CD4-positive, alpha-beta T cell treated with Interleukin-15 for 4 hours (primary cell): Measurements from ENCODE around the gene TMIGD3.
A peak's percentile ranks its signal among the peaks of the same experiment; 100 is the strongest.

Experiments used
- DNase-seq: peaks from one replicate; pipeline ENCODE4 v3.0.0-alpha.2; 2020; ENCODE audit warnings: low spot score

The TMIGD3 gene

DNA sequence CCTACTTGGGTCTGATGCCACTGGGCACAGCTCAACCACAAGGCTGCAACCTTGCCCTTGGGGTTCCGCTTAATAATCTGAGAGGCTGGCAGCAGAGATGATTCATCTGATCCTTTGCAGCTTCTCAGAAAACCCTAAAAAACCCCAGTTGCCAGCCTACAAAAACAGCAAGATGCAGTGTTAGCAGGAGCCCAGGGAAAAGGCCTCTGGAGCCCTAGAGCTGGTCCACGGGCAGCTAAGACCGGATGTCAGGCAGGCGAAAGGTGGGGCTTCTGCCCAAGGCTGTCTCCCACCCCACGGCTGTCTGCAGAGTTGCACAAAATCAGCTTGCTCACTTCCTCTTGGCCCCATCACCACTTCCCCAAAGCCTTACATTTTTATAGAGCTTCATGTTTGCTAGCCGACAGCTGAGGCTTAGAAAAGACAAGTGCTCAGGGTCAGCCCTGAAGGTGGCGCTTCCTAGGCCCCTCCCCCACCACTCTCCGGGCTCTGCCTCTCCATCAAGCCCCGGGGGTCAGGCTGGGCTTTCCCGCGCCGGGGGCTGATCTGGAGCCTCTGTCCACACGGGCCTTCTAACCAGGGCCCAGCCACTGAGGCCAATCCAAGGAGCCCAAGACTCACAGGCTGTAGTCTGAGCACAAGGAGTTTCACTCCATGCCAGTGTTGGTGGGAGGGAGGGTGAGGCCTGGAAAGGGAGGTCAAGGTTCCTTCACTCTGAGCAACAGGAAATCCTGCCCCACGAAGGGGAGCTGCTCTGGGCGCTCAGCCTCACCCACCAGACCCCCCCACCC is 4.2 kb upstream of the TMIGD3 start:
- peak; percentile 92 for DNase-seq

DNA sequence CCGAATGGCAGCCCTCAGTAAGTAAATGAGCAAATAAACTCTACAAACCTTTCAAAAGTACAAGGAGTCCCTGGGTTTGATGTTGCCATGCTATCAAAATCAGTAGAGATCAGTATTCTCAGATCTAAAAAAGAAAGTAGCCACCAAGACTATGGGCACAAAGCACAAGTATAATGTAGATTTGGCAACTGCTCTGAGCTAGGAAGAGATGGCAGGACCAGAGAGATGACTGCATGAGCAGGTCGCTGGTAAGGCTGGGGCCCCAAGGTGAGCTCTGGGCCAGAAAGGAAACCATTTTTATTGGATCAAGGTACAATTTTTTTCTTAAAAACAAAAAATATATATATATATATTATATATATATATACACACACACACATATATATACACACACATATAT is 3.1 kb upstream of the TMIGD3 start:
- DNase-seq = no peak

DNA sequence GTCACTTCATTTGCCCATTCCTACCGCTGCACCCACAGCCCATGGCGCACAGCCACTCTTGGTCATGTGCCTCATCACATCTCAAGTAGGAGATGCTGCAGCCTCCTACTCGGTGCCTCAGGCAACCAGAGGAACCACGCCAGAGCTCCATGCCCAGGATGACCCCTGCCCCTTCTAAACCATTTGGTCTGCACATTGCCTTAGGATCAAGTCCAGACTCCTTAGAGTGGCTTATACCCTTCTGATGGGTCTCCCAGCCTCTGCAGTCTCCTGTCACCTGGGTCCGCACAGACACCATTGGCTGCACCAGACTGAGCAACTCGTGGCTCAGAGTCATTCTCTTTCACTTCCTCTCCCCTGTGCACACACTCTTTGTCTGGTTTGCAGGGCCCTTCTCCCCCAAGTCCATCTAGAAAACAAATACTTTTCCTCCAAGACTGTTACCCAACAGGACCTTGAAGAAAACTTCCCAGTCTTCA is 2.2 kb upstream of the TMIGD3 start:
- no peak for DNase-seq

DNA sequence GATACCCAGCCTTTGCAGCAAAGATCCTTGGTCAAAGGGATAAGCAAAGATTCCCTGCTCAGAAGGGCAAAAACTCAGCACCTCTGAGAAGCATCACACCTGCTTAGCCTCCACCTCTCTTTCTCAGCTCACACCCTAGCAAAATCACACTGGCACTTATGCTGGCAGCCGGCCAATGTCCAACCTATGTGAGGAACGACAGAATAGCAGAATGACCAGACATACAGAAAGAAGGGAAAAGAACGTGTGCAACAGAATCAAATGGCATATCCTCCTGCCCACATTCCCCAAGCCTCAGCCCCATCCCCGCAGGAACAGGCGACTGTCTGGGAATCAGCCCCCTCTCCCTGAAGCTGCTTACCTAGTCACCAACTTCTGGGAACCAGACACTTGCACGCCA is 664 bp upstream of the TMIGD3 start:
- DNase-seq = no peak

DNA sequence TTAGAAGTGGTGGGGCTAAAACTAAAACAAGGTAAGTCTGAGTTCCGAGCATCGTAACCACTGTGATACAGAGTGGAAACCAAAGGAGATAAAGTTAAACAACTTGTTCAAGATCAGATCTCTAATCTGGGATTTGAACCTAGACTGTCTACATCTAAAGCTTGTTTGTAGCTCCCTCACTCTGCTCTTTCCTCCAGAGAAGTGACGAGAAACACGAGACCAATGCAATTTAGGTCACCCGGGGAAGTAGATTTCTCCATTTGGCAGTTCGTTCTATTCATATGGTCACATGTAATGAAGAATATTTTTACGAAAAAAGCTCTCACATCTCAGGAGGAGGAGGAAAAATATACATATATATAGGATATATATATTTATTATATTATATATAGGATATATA is 1.8 kb downstream of the TMIGD3 start:
- DNase-seq = no peak

DNA sequence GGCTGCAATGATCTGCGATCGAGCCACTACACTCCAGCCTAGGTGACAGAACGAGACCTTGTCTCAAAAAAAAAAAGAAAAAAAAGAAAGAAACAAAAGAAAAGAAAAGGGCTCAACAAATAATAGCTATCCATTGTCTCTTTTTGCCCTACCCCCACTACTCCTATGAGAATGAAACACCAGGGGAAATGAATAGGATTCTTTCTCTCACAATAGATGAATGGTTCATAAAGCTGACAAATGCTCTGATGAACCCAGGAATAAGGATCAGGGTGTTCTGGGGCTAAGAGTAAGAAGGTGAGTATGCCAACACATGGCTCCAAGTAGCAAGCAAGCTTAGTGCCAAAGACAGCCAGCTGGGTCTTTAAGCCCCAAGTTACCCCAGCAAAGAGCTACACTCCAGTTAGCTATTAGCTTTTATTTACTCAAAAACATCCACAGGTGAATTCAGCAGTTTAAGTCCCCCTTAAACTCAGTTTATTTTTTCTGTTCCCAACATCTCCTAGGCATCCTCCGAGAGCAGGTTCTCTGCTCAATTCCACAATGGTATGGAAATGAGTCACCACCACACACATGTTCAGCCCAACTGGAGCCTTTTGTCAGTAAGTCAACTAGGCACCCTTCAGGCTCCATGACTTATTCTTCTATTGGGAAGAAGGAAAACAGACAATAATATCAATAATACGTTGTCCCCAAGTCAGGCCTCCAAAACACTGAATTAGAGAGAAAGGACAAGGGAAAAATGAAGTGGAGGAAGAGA is 4.2 kb downstream of the TMIGD3 start:
- DNase-seq = no peak

DNA sequence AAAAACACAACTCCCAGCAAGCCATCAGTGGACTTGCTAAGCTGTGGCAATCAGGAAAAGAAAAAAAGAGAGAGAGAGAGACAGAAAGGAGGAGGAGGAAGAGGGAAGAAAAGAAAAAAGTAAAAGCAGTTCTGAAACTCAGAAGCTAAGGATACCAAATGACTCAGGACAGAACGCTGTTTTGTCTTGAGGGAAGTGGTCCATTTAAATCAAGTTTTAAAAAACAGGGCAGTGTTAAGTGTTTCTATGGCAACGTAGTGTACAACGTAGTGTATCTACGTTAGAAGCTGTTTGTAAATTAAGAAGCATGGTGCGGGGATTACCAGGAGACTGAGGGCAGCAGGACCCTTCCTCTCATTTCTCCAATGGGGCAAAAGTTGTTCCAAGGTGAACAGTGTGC is 5.8 kb downstream of the TMIGD3 start:
- no peak for DNase-seq

DNA sequence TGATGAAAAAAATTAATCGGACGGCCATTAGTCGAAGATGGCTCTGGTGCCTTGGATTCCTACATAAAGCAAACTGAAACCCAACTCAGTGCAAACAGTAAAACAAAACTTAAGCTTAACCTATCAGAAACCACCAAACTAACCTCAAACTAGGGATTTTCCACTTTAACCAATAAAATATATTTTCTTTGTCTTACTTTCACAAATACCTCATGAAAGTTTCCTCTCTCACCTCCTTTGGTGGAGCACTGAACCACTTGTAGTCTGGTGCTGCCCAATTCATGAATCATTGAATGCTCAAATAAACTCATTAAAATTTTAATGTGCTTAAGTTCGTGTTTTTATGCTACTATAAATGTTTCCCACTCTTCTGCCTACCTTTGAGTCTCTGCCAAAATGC is 7.0 kb downstream of the TMIGD3 start:
- DNase-seq = no peak

DNA sequence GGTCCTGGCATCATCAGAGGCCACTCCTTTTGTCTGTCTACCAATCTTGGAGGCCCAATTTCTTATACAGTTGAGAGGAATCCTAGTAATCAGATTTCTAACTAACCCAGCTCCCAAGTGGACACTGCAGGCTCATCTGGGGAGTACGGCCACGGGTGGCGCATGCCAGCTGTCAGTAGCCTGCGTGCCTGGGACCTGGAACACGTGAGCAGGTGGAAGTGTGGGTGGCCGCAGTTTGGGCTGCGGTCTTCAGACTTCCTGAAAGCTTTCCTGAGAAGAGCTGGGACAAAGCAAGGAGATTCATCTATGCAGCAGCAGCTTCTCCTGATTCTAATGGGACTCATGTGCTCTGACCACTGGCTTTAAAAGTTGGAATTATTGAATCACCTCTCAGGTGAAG is 12.4 kb downstream of the TMIGD3 start:
- DNase-seq = no peak

DNA sequence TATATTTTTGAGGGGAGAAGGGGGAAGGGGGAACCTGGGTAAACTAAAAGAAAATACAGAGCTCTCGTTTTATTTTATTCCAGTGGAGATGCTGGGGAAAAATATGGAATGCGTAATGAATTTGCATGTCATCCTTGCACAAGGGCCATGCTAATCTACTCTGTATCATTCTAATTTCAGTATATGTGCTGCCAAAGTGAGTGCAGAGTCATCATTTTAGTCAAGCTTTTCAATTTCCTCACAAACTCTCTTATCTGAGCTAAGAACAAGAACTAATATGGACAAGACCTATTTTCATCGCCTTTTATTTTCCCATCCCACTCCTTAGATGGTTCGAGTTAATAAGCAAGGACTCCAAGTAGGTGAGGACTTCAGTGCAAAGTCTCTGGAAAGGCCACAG is 13.2 kb downstream of the TMIGD3 start:
- DNase-seq = no peak

DNA sequence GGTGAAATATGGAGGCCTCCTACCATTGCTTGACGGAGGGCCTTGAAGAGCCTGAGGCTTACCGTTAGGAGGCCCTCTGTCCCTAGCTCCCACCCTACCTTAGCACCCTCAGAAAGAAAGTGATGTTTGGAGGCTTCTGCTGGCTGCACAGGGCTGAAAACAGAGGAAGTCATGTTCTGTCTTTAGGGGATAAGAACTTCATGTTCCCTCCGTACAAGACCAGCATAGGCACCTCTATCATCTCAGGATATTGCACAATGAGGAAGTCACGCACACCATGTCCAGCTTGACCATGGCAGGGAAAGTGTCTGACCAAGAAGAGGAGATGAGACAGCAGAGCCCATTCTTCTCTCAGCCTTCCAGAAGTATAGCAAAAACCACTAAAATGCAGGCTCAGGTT is 13.8 kb downstream of the TMIGD3 start:
- DNase-seq = no peak

DNA sequence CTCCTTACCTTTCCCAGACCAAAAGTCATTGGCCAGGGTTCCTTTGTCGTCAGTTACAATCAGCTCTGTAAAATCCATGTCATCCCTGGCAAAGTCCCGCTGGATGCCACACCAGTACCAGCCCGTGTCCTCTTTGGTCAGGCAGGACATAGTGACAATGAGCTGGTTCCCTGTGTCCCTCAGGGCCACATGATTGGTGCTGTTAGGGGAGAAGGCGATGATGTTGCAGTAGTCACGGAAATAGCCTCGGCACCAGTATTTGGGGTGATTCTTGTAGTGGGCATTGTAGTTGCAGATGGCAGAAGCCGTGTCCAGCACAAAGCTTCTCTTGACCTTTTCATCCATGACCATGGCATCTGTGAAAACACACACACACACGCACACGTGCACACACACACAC is 14.8 kb downstream of the TMIGD3 start:
- DNase-seq = no peak

DNA sequence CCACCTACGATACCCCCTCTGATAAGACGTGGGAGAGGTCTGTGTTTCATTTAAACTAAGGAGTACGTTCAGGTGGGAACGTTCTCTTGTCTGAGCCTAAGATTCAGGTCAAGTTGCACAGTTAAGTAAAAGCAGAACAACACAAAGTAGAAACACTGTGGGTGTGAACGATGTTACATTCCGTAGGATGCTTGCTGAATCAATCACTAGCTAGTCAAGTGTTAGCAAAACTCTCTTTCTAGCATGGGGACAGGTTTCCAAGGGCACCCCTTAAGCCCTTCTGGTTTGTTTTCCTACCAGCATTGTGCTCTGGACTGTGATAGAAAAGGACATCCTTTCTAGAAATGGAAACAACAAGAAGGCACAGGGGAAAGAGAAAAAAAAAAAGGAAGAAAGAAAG is 16.3 kb downstream of the TMIGD3 start:
- no peak for DNase-seq

DNA sequence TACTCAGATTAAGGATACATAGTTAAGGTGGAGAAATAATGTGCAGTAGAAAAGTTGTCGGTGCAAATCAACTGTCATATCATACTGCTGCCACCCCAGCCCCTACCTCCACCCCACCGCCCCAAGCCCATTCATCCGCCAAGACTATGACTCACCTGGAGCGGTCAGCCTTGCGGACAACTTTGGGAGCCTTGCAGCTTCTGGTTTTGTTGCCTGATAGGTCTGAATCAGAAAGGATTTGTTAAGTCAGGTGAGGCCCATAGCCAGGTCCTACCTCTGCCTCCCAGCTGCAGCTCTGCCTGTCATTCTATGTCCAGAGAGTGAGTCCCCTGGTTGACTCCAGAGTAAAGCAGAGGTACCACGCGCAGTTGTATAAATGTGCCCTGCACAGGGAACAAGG is 17.0 kb downstream of the TMIGD3 start:
- no peak for DNase-seq

DNA sequence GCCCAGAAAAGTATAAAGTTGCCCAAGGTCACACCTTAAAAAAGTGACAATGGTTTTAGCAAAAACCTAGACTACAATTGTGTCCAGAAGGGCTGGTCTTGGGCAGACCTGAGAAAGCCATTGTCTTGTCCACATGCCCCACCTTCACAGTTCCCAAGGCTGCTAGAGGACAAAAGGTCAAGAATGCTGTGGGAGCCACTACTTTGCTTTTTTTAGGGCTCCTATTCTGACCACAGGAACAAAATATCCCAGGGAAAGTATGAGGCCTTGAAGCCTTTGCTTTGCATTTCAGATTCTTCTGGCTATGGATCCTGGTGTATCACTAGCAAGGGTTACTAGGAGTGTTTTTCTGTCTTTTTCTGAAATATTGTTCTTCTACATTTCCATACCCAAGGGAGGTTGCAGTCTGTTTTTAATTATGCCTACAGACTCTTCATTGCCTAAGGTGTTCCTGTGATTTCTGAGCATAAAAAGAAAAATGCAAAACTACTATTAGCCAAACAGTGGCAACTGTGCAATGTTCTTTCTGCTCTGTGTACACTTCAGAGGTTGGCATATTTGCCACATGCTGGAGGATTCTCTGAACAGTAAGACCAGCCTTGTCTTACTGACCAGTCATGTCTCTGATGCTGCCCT is 18.9 kb downstream of the TMIGD3 start:
- no peak for DNase-seq

DNA sequence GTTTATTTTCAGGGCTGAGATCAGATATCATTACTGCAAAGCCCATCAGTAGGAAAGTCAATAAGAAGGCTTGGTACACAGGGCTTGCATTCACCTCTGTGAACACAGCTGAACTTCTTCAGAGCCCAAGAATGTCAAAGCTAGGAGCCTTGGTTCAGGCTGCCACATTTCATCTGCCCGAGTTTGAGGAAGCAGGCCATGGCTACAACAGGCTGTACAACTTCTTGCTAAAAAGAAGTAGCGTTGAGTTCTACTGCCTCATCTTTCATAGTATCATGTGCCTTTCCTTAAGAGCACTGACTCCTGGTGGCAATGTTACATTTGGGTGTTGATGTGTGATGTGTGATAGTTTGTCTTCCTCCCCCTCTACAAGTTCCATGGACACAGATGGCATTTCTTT is 19.6 kb downstream of the TMIGD3 start:
- DNase-seq = no peak

DNA sequence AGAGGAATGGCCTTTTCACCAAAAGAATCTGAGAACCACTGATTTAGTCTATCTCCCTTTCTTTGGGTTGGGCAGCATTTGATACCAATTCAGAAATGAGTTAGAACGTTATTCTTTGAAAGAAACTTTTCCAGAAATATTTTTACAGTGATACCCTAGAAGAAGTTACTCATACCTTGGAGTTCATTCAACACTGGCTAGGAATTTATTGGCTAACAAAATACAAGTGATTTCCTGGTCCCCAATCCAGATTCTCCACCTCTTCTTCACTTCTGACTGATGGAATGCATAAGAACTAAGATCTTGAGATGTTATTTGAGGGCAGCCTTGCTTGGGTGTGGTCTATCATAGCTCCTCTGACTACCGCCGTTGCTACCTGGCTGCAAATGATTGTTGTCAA is 20.3 kb downstream of the TMIGD3 start:
- DNase-seq = no peak

DNA sequence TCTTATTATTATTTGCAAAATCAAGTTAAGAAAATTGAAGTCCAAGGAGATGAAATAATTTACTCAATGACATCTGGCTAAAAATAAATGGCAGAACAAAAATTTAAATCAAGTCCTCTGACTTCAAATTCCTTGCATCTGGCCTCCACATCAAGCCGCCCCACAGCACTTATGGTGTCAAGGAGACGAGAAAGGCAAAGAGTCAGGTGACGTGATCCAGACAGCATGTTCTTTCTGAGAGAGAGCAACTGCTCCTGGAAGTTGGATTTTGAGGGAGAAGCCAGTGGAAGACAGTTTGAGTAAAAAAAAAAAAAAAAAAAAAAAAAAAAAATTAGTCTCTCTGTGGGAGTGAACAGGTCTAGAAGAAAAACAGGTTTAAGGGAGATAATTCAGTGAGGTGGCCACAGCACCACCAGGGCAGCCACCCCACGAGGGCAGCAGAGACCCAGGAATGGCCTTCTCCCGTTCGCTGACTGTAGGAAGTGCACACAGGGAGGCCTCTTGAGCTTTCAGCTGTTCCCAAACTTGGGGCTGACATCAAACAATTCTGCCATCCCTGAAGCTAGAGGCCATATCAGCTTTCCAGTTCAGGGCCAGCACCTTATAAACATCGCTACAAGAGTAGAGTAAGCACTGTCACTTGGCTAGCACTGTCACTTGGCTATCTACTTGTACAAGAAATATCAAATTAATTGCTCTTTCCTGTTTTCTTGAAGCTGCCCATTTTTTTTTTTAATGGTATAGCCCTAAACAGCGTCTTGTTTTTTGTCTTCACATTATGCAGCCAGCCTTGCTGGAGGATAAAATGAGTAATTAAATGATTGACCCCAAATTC is 21.8 kb downstream of the TMIGD3 start:
- DNase-seq = peak; percentile 60

DNA sequence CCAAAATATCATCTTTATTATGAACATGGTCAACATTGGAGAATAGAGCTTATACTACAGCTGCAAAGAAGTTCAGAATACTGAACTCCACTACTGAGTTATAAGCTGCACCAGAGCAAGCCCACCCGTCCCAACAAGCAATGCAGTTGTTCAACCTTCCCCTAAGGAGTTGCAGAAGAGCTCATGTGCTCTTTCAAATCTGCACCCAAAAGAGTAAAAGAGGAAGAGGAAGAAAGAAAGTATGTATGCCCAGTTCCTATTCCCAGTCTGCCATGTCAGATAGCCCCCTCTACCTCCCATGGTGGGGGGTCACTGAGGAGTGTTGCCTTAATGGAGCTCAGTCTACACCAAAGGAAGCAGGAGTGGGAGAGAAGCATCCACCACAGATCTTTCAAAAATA is 22.8 kb downstream of the TMIGD3 start:
- DNase-seq = no peak

DNA sequence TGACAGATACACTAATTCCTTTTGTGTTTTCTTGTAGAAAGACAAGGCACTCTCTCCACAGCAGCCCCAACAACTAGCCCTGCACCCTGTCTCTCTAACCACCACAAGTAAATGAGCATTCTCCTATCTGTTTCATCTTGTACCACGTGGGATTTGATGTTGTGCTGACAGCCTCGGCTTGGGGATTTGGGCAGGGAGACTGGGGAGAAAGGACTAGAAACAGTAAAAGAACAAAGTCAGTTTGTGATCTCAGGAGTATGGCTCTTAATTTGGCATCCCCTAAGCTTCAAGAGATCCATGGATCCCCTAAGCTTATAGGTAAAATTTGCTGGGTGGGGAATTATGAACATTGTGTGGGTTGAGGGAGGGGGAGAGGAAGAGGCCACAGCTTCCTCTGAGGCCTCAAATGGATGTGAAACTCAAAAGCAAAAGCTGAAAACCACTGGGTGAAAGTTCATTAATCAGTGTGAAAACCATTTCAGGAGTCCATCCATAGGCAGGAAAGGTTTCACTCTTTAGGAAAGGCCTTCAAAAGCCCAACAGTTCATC is 26.6 kb downstream of the TMIGD3 start:
- peak; percentile 49 for DNase-seq

DNA sequence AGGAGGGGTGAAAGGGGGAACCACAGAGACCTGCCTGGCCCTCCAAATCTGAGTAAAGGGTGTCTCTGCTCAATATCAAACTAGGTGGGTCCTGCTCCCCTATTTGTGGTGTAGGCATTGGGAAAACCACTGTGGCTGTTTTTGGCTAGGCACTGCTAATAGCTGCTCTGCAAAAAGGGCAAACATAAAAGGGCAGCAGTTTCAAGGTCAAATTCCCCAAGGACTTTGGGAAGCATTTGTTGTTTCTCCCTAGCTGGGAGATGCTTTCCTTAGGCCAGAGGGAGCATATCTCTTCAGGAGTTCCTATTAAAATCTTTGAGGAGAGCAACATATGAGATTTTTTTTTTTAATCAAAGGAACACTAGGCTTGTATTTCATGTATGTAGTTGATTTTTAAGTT is 27.2 kb downstream of the TMIGD3 start:
- DNase-seq = no peak

DNA sequence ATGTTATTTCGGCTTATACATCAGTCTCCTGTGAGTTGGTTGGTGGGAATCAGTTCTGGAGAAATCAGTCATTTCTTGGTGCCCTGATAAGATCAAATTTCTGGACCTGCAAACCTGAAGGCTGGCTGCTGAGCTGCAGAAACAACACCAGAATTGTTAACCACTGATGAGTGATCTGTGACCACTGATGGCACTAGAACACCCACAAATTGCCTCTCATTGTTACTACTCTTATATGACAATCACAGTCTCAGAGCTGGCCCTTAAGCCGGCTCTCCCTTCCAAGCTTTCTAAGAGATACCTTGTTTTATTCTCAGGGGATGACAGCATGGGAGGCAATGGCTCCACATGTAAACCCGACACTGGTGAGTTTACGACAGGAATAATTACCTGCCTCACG is 27.7 kb downstream of the TMIGD3 start:
- DNase-seq = peak; percentile 60
